Ectodermal cell (in vitro differentiated cells): ENCODE data around the gene BMP6.

Experiments used
- H3K27ac ChIP-seq: 2 replicates; pipeline ENCODE4 v1.7.0; 2013; ENCODE audit warnings: mild to moderate bottlenecking, low read depth, low read length; ENCODE audit not compliant: insufficient read depth, poor library complexity, severe bottlenecking
- H3K27me3 ChIP-seq: 2 replicates; pipeline ENCODE4 v1.7.0; 2013; ENCODE audit warnings: mild to moderate bottlenecking, low read length; ENCODE audit not compliant: insufficient read depth, control insufficient read depth, poor library complexity, severe bottlenecking
- H3K36me3 ChIP-seq: one replicate; pipeline ENCODE4 v1.7.0; 2013; ENCODE audit warnings: low read length; ENCODE audit not compliant: control insufficient read depth, insufficient read depth
- H3K4me1 ChIP-seq: one replicate; pipeline ENCODE4 v1.7.0; 2013; ENCODE audit warnings: low read length; ENCODE audit not compliant: control insufficient read depth, insufficient read depth
- H3K4me3 ChIP-seq: 2 replicates; pipeline ENCODE4 v1.7.0; 2013; ENCODE audit warnings: low read depth, low read length, control low read depth; ENCODE audit not compliant: insufficient read depth
- H3K9me3 ChIP-seq: 2 replicates; pipeline ENCODE4 v1.7.0; 2013; ENCODE audit warnings: mild to moderate bottlenecking, low read length, moderate library complexity; ENCODE audit not compliant: control insufficient read depth
- WGBS, 2 experiments: methylation state at CpG; one replicate each; pipeline ENCODE4 v1.1.7; 2013; ENCODE audit warnings: missing lambda C conversion rate in 2 of 2; 5-methylcytosine and 5-hydroxymethylcytosine counted together

The BMP6 gene

GRCh38 chr6:7691675-7692452 is 34.0 kb upstream of the BMP6 start:
- 71 to 72% methylated on average over 21 of the region's 21 CpGs for WGBS, 2 experiments
- Histone ChIP-seq H3K9me3 (no peaks in the 10 kb centered on the region), H3K27me3 (no peaks in the 10 kb centered on the region)

GRCh38 chr6:7692453-7692784 is 33.5 kb upstream of the BMP6 start:
- H3K4me3 ChIP-seq: no peak overlapping the region
- peaks cover 7% of the 10 kb centered on the region for H3K4me1 ChIP-seq
- H3K36me3 ChIP-seq: no peaks in the 10 kb centered on the region
- H3K27me3 ChIP-seq: no peaks in the 10 kb centered on the region
- H3K27ac ChIP-seq: no peak overlapping the region
- H3K9me3 ChIP-seq: no peaks in the 10 kb centered on the region
- WGBS, 2 experiments: 68 to 72% methylated on average over 3 of the region's 3 CpGs

More at GRCh38 chr6:7691675-7692452, 34.0 kb upstream of the BMP6 start:
- peaks cover 7% of the 10 kb centered on the region for H3K4me1 ChIP-seq
- no peak overlapping the region for H3K4me3 ChIP-seq
- H3K36me3 ChIP-seq: no peaks in the 10 kb centered on the region
- H3K27ac ChIP-seq: no peak overlapping the region

GRCh38 chr6:7693827-7694226 is 32.1 kb upstream of the BMP6 start:
- H3K4me1 ChIP-seq: peaks cover 7% of the 10 kb centered on the region
- no peak overlapping the region for H3K4me3 ChIP-seq
- 90 to 93% methylated on average over 10 of the region's 10 CpGs for WGBS, 2 experiments
- no peaks in the 10 kb centered on the region for H3K36me3 ChIP-seq
- H3K9me3 ChIP-seq: no peaks in the 10 kb centered on the region
- H3K27ac ChIP-seq: no peak overlapping the region
- no peaks in the 10 kb centered on the region for H3K27me3 ChIP-seq

- H3K4me1 ChIP-seq: peaks cover 7% of the 10 kb centered on the region
- H3K36me3 ChIP-seq: no peaks in the 10 kb centered on the region
- no peak overlapping the region for H3K27ac ChIP-seq
- WGBS, 2 experiments: 95 to 97% methylated on average over 8 of the region's 8 CpGs
- no peaks in the 10 kb centered on the region for H3K27me3 ChIP-seq
- no peak overlapping the region for H3K4me3 ChIP-seq
- H3K9me3 ChIP-seq: no peaks in the 10 kb centered on the region
Measured at GRCh38 chr6:7696061-7696460, 29.8 kb upstream of the BMP6 start.

GRCh38 chr6:7697432-7697819 is 28.5 kb upstream of the BMP6 start:
- Histone ChIP-seq H3K4me3 (no peak overlapping the region), H3K27me3 (no peaks in the 10 kb centered on the region), H3K4me1 (no peaks in the 10 kb centered on the region), H3K27ac (no peak overlapping the region), H3K9me3 (no peaks in the 10 kb centered on the region), H3K36me3 (no peaks in the 10 kb centered on the region)
- 86 to 89% methylated on average over 2 of the region's 4 CpGs for WGBS, 2 experiments

GRCh38 chr6:7697820-7698623 is 27.9 kb upstream of the BMP6 start:
- H3K27me3 ChIP-seq: no peaks in the 10 kb centered on the region
- H3K36me3 ChIP-seq: no peaks in the 10 kb centered on the region
- H3K9me3 ChIP-seq: no peaks in the 10 kb centered on the region
- no peaks in the 10 kb centered on the region for H3K4me1 ChIP-seq
- no peak overlapping the region for H3K4me3 ChIP-seq
- 88 to 89% methylated on average over 9 to 12 of the region's 12 CpGs for WGBS, 2 experiments
- no peak overlapping the region for H3K27ac ChIP-seq

GRCh38 chr6:7701212-7701834 is 24.6 kb upstream of the BMP6 start:
- Histone ChIP-seq H3K27me3 (no peaks in the 10 kb centered on the region), H3K36me3 (no peaks in the 10 kb centered on the region), H3K4me1 (no peaks in the 10 kb centered on the region), H3K27ac (no peak overlapping the region), H3K9me3 (no peaks in the 10 kb centered on the region), H3K4me3 (no peak overlapping the region)
- WGBS, 2 experiments: 90 to 95% methylated on average over 5 of the region's 5 CpGs

- WGBS, 2 experiments: 87 to 100% methylated on average over 1 to 2 of the region's 3 CpGs
- no peaks in the 10 kb centered on the region for H3K36me3 ChIP-seq
Measured at GRCh38 chr6:7703148-7703680, 22.7 kb upstream of the BMP6 start.

GRCh38 chr6:7705483-7705882 is 20.4 kb upstream of the BMP6 start:
- WGBS, 2 experiments: 86 to 90% methylated on average over 4 of the region's 4 CpGs
- no peaks in the 10 kb centered on the region for H3K4me1 ChIP-seq
- no peak overlapping the region for H3K27ac ChIP-seq
- H3K4me3 ChIP-seq: no peak overlapping the region
- no peaks in the 10 kb centered on the region for H3K9me3 ChIP-seq
- H3K36me3 ChIP-seq: no peaks in the 10 kb centered on the region
- H3K27me3 ChIP-seq: no peaks in the 10 kb centered on the region

More at GRCh38 chr6:7703148-7703680, 22.7 kb upstream of the BMP6 start:
- Histone ChIP-seq H3K27ac (no peak overlapping the region), H3K4me1 (no peaks in the 10 kb centered on the region), H3K27me3 (no peaks in the 10 kb centered on the region), H3K9me3 (no peaks in the 10 kb centered on the region), H3K4me3 (no peak overlapping the region)

GRCh38 chr6:7706269-7706668 is 19.6 kb upstream of the BMP6 start:
- Histone ChIP-seq H3K36me3 (no peaks in the 10 kb centered on the region), H3K4me3 (no peak overlapping the region), H3K9me3 (no peaks in the 10 kb centered on the region), H3K4me1 (no peaks in the 10 kb centered on the region), H3K27ac (no peak overlapping the region), H3K27me3 (no peaks in the 10 kb centered on the region)
- 89 to 92% methylated on average over 4 of the region's 4 CpGs for WGBS, 2 experiments
